ENCODE data around the gene SYT1.

SYT1 gene

DNA sequence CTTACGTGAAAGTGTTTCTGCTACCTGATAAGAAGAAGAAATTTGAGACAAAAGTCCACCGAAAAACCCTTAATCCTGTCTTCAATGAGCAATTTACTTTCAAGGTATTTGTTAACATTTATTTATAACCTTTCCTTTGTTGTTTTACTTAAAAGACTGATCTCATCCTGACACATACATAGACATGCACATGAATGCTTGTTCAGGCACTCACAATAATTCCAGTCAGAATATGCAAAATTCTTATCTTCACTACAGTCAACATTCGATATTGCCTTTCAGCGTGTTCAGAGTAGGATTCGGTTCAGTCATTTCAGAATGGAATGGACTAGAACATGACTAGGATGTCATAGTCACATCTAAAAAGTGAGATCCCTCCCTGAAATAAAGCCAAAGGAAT lies 431.6 kb downstream of the SYT1 start:
- no peak for DNase-seq (ENCODE audit: low read depth)

GRCh38 chr12:79296871-79297270 lies 432.3 kb downstream of the SYT1 start:
- no peak for DNase-seq (ENCODE audit: low read depth)

GRCh38 chr12:79298506-79298905 lies 433.9 kb downstream of the SYT1 start:
- DNase-seq (ENCODE audit: low read depth) = no peak

- no peak for DNase-seq (ENCODE audit: low read depth)
Measured at GRCh38 chr12:79299447-79300198, 435.0 kb downstream of the SYT1 start.

GRCh38 chr12:79300199-79300568 lies 435.6 kb downstream of the SYT1 start:
- DNase-seq (ENCODE audit: low read depth) = peak; percentile 71

DNA sequence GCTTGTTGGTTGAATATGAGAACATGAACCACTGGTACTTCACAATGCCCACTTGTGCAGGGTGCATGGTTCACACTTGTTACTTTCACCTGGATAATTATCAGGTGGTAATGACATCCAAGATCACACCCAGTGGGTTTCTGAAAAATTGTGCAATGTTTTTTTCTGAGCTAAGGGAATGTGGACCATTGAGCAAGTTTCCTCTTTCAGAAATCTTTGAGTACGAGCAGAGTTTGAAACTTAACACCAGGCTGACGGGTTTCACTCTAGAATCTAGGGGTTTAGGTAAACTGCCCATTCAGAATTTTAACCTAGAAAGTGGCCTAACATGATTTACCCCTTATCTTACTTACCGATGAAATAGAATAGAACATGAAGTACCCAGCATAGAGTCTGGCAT lies 436.6 kb downstream of the SYT1 start:
- DNase-seq (ENCODE audit: low read depth) = no peak

DNA sequence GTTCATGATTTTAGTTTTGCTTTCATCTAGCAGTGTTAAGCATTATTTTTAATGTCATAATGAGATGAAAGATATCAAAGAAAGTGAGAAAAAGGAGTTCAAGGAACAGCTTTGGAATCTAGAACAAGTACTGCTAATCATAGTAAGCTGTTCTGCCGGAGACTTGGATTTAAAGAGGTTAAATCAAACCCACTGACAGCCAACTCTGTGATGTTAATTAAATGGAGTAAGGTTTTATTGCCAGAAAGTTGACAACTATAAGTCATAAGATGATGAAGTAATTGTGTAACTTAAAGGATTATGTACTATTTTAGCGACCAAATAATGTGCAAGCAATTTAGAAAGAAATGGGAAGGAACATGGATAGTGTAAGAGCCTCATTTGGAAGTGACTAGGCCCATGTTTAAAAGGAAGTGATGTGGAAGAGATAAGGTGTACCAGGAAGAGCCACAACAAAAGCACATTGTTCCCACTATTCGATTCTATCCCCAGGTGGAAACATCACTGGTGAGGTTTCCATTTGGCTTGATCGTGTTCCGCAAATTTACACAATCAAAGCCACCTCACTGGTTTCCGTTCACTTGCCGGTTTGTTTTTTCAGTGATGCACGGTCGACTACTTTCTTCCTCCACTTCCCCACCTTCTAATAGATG lies 437.7 kb downstream of the SYT1 start:
- DNase-seq (ENCODE audit: low read depth) = no peak

DNA sequence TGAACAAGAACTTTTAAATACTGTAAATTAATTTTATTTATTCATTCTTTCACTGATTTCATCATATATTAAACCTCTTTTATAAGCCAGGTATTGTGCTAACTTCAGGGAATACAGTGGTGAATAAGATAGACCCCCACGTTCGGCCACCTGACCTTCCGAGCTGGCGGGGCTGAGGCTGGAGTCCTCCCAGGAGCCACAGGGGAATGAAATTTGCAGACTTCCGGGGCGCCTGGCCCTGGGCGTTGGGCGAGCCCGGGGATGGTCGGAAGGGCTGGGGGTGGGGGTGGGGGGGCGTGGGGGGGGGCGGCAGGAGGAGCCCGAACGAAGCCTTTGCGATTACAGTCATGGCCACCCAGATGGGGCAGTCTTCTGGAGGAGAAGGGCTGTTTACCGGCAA lies 442.8 kb downstream of the SYT1 start:
- no peak for DNase-seq (ENCODE audit: low read depth)

DNA sequence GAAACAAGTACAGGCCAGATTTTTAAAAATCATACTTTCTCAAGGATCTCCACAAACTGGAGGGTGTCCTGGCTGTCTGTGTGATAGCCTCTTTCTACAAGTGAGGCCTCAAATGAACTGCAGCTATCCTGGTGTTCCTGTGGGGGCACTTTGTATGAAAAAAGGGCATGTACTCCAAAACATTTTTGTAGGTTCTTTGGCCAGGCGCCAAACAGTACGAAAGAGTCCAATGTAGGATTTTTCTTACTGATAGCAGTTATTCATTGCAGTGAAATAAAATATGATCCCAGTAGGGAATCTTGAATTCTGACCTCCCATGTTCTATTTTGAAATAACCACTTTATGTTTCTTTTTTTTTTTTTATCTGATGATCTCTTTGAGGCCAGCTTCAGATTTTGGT lies 444.5 kb downstream of the SYT1 start:
- no peak for DNase-seq (ENCODE audit: low read depth)

GRCh38 chr12:79317179-79317847 lies 452.7 kb downstream of the SYT1 start:
- DNase-seq (ENCODE audit: low read depth) = no peak

GRCh38 chr12:79322905-79323304 lies 458.3 kb downstream of the SYT1 start:
- no peak for DNase-seq (ENCODE audit: low read depth)

DNA sequence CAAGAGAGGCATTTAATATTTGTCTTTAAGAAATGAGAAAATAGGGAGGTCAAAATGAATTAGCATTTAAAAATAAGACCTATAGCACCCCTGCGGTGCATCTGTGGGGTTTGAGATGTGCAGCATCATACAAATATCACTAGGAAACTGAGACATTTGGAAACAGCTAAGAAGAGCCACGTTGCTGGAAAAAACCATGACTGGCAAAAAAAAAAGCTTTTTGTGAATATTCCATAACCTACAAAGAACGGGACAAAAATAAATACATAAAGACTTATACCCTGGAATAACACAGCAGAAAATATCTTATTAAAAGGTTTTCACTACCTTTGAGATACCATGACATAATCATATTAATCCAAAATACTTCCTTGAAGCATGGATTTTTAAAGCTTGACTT lies 460.0 kb downstream of the SYT1 start:
- DNase-seq (ENCODE audit: low read depth) = no peak

- no peak for DNase-seq (ENCODE audit: low read depth)
Measured at GRCh38 chr12:79326222-79326621, 461.6 kb downstream of the SYT1 start.

DNA sequence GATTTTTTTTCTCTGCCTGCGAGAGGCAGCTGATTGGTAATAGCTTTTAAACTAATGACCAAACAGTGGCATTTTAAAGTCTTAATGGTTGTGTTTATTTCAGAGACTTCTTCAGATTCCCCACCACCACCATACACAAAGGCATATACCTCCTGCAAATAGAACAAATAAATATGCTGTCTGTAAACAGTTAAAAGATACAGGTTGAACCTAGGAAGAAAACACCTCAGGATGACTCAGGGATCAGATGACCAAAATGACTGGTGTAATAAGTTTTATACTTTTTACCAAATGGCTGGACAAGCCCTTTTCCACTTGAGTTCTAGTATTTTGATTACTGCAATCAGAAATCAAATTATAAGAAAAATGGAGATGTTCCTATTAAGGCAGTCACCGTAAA lies 462.1 kb downstream of the SYT1 start:
- no peak for DNase-seq (ENCODE audit: low read depth)

DNA sequence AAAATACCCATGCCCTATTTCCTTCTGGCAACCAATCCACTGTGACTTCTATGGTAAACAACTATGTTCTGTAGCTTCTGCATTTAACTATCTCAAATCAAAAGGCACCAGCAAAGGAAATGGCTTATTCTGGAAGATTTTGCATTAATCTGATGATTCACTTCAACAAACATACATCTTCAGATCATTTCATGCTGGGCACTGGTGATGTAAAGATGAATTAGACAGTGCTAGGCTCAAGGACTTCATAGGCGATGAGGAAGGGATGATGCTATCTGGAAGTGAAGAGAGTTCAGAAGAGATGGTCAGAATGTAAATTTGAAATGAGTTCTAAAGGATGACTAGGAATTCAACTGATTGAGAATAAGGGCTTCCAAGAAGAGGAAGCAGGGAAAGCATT lies 462.9 kb downstream of the SYT1 start:
- no peak for DNase-seq (ENCODE audit: low read depth)

DNA sequence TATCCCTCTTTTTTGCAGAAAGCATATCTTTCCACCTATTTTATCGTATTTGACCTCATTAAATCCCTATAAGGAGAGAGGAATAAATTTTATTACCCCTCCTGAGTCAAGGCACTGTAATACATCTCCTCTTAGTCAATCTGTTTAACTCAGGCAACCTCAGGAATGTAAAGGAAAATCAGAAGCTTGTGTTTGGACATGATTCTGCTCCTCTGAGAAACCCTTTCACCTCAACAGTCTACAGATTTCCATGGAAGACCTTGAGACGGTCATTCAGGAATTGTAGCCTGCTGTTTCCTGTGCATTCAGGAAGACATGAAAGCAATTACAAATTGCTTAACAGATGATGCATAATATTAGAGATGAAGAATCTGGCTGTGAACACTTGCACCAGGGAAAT lies 465.4 kb downstream of the SYT1 start:
- DNase-seq (ENCODE audit: low read depth) = peak; percentile 16

- DNase-seq (ENCODE audit: low read depth) = no peak
Measured at GRCh38 chr12:79331870-79332269, 467.3 kb downstream of the SYT1 start.

GRCh38 chr12:79333144-79333543 lies 468.6 kb downstream of the SYT1 start:
- no peak for DNase-seq (ENCODE audit: low read depth)

DNA sequence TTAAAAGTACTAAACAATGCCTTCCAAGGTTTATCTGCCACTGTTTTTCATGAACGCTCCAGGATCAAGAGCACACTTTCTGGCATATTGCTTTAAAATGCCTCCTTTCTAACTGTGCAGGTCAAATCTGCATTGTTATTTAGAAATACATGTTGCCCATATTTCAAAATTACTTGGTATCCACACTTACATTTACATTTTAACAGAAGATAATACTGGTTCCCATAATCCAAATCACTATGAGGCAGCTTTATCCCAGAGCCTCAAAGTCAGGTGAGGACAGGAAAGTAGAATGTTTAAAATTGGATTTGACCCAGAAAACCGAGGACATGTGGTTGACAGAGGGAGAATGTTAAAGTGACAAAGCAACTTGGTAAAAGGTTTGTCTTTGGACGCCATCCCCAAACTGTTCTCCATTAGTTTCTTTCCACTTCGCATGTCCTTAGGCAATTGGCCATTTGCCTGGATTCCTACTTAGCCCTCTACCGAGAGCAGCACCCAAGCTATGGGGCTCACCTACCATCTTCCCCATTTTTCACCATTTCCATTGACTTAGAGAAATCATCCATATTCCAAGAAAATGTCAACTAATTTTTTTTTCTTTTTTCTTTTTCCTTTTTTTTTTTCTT lies 473.2 kb downstream of the SYT1 start:
- no peak for DNase-seq (ENCODE audit: low read depth)

DNA sequence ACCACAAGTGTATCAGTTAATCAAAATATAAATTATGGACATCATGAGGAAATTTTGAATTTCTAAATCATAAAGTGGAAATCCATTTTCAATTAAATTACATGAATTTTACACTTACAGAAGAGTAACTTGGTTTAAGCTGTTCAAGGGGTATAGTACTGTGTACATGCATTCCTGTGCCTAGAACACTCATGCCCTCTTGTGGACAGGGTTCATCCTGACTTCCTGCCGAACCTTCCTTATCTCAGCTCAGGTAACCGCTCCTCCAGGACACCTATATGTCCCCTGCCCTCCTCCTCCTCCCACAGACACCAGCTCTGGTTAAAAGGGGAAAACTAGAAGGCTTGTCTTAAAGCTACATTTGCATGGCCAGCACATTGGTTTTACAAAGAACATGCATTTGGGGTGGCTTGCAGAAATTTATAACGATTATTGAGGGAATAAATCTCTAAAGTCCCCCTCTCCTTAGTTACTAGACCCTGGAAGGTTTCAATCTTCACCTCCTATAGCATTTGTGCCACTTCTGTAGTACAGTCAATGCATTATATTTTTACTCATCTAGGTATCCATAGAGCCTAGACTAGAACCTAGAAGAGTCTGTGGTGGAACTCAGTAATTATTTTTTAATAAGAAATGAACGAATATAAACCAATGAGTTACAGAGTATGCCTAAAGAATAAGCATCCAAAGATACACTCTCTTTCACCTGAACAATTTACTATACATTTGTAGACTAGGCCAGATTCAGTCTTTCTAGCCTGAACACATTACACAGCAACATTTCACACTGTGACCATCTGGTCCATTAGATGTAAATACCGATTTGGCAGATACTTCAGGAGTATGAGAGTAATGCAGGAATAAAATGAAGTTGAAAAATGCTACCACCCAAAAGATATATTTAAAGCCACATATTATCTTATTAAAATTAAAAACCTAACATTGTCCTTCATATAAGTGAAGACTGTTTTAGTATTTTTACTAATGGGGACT lies 480.6 kb downstream of the SYT1 start:
- no peak for DNase-seq (ENCODE audit: low read depth)

DNA sequence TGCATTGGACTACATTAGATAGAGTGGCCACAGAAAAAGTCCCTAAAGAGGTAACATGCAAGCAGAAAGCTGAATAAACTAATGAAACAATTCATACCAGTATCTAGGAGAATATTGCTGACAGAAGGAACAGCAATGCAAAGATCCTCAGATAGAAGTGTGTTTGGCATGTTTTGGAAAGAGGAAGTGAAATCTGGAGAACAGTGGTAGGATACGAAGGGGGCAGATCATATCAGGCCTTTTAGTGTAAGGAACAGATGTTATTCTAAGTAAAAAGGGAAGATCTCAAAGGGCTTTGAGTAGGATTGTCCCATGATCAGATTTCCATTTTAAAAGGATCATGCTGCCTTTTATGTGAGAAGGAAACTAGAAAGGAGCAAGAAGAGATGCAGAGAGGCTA lies 483.3 kb downstream of the SYT1 start:
- DNase-seq (ENCODE audit: low read depth) = no peak

- DNase-seq (ENCODE audit: low read depth) = no peak
Measured at GRCh38 chr12:79351251-79351650, 486.7 kb downstream of the SYT1 start.

All from fibroblast of gingiva (primary cell).